HepG2 (cell line): Measurements from ENCODE around the gene POLR3E. TPM values are rescaled to one million over a fixed set of nuclear protein-coding genes. Genes with fewer than 3 reads are reported as not detected.

ENCODE experiments used
- ETV6 ChIP-seq: sonication (generic); formaldehyde crosslinking; conservative IDR thresholded peaks from 2 replicates; pipeline ENCODE4 v1.4.0; 2020; ENCODE audit warnings: missing genetic modification reagents
- NPAS2 ChIP-seq: sonication (generic); formaldehyde crosslinking; IDR thresholded peaks from 2 replicates; pipeline ENCODE4 v1.8.0; 2022; ENCODE audit warnings: mild to moderate bottlenecking, missing genetic modification reagents, borderline replicate concordance
- RARG ChIP-seq: sonication (generic); formaldehyde crosslinking; IDR thresholded peaks from 2 replicates; pipeline ENCODE4 v1.4.0; 2020; ENCODE audit warnings: low read depth, mild to moderate bottlenecking, missing genetic modification reagents
- ZNF12 ChIP-seq: sonication (generic); formaldehyde crosslinking; IDR thresholded peaks from 2 replicates; pipeline ENCODE4 v1.5.0; 2020; ENCODE audit warnings: missing genetic modification reagents
- ZNF17 ChIP-seq: sonication (generic); formaldehyde crosslinking; IDR thresholded peaks from 2 replicates; pipeline ENCODE4 v1.5.0; 2020; ENCODE audit warnings: mild to moderate bottlenecking, missing genetic modification reagents
- ZNF343 ChIP-seq: sonication (generic); formaldehyde crosslinking; IDR thresholded peaks from 2 replicates; pipeline ENCODE4 v1.4.0; 2020; ENCODE audit warnings: mild to moderate bottlenecking, missing genetic modification reagents
- ZNF367 ChIP-seq: sonication (generic); formaldehyde crosslinking; IDR thresholded peaks from 2 replicates; pipeline ENCODE4 v1.4.0; 2020; ENCODE audit warnings: missing genetic modification reagents, borderline replicate concordance
- ZNF382 ChIP-seq: sonication (generic); formaldehyde crosslinking; IDR thresholded peaks from 2 replicates; pipeline ENCODE4 v1.5.0; 2020; ENCODE audit warnings: missing genetic modification reagents, mild to moderate bottlenecking, borderline replicate concordance
- ZNF484 ChIP-seq: sonication (generic); formaldehyde crosslinking; IDR thresholded peaks from 2 replicates; pipeline ENCODE4 v1.5.1; 2020; ENCODE audit warnings: mild to moderate bottlenecking, low read depth, missing genetic modification reagents, borderline replicate concordance
- ZNF558 ChIP-seq: sonication (generic); formaldehyde crosslinking; IDR thresholded peaks from 2 replicates; pipeline ENCODE4 v1.9.0; 2022; ENCODE audit warnings: mild to moderate bottlenecking, missing genetic modification reagents, borderline replicate concordance
- polyA plus RNA-seq, 8 experiments: library from polyadenylated mRNA; depleted of rRNA in 3 of 8; stranded (reverse) in 7 of 8; unstranded in 1 of 8; fragments of >200 nt; fragmentation: Illumina TruSeq in 4 of 8; extraction: Trizol in 4 of 8; gene quantifications; 2 replicates each; pipeline versions ENCODE4 v1.2.1 to v1.2.3, GENCODE V29; 2011 to 2016; ENCODE audit warnings: low read depth in 4 of 8, missing spikeins in 1 of 8, mixed read lengths in 1 of 8; ENCODE audit not compliant: insufficient read depth in 1 of 8
- total RNA-seq, 5 experiments: library from RNA; depleted of rRNA; stranded (reverse); fragments of >200 nt; fragmentation: Illumina TruSeq; extraction: Trizol; gene quantifications; 2 replicates each; pipeline ENCODE4 v1.2.3, GENCODE V29; 2016; ENCODE audit warnings: low read depth in 1 of 5
- TF ChIP-seq, protein P1 (sequence below): sonication (generic); formaldehyde crosslinking; IDR thresholded peaks from 2 replicates; pipeline ENCODE4 v1.4.0; 2020; ENCODE audit warnings: missing genetic modification reagents
- TF ChIP-seq, protein P2 (sequence below): fragments of 450-650 bp; IDR thresholded peaks from 2 replicates; pipeline ENCODE4 v1.6.1; 2016
- TF ChIP-seq, protein P3 (sequence below): sonication (generic); formaldehyde crosslinking; IDR thresholded peaks from 2 replicates; pipeline ENCODE4 v1.5.0; 2020; ENCODE audit warnings: missing genetic modification reagents
- TF ChIP-seq, protein P4 (sequence below): sonication (generic); formaldehyde crosslinking; IDR thresholded peaks from 2 replicates; pipeline ENCODE4 v1.9.0; 2021; ENCODE audit warnings: missing genetic modification reagents, mild to moderate bottlenecking, borderline replicate concordance
- TF ChIP-seq, protein P5 (sequence below): sonication (generic); formaldehyde crosslinking; IDR thresholded peaks from 2 replicates; pipeline ENCODE4 v1.4.0; 2020; ENCODE audit warnings: missing genetic modification reagents
- TF ChIP-seq, protein P6 (sequence below): IDR thresholded peaks from 2 replicates; pipeline ENCODE4 v1.6.1; 2016; ENCODE audit warnings: low read depth, borderline replicate concordance
- TF ChIP-seq, protein P7 (sequence below): IDR thresholded peaks from 2 replicates; pipeline ENCODE4 v1.6.1; 2016; ENCODE audit warnings: low read depth, control low read depth

The POLR3E gene
- total and polyA plus RNA-seq, 2 of the 13 experiments (the other 11 are each of a cell fraction or from before 2014, with no cell fraction given): 135 to 262 TPM

DNA sequence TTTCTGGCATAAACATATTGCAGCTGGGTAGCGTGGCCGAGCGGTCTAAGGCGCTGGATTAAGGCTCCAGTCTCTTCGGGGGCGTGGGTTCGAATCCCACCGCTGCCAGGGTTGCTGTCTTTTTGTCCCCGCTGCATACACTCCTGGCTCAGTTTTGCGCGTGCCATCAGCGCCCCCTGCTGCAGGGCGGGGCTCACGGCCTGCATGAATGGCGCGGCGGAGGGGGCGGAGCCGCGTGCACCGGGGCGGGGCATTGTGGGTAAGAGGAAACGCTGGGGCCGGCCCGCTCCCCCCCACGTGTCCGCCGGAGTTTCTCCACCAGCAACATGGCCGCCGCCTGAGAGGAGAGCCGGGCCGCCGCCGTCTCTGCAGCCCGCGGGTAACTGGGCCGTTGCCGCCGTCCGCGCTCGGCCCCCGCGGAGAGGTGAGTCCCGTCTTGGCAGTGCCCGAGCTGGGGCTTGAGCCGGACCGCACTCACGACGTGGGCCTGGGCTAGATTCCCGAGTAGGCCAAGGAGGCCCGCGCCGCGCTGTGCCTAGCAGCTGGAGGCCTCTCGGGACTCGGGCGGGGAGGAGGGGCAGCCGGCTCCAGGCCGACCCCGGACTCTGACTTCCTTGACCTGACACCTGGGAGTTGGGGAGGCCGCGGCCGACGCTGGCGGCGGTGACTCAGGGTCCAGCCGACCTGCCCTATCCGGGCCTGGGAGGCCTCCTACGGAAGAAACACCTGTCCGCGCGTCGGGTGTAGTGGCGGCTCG lies at the start of gene POLR3E (continued):
- TF ChIP-seq, protein P1, sequence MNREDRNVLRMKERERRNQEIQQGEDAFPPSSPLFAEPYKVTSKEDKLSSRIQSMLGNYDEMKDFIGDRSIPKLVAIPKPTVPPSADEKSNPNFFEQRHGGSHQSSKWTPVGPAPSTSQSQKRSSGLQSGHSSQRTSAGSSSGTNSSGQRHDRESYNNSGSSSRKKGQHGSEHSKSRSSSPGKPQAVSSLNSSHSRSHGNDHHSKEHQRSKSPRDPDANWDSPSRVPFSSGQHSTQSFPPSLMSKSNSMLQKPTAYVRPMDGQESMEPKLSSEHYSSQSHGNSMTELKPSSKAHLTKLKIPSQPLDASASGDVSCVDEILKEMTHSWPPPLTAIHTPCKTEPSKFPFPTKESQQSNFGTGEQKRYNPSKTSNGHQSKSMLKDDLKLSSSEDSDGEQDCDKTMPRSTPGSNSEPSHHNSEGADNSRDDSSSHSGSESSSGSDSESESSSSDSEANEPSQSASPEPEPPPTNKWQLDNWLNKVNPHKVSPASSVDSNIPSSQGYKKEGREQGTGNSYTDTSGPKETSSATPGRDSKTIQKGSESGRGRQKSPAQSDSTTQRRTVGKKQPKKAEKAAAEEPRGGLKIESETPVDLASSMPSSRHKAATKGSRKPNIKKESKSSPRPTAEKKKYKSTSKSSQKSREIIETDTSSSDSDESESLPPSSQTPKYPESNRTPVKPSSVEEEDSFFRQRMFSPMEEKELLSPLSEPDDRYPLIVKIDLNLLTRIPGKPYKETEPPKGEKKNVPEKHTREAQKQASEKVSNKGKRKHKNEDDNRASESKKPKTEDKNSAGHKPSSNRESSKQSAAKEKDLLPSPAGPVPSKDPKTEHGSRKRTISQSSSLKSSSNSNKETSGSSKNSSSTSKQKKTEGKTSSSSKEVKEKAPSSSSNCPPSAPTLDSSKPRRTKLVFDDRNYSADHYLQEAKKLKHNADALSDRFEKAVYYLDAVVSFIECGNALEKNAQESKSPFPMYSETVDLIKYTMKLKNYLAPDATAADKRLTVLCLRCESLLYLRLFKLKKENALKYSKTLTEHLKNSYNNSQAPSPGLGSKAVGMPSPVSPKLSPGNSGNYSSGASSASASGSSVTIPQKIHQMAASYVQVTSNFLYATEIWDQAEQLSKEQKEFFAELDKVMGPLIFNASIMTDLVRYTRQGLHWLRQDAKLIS (CRISPR knock-in tag): no peak
- no peak; the same call in 1 of the 2 replicates for TF ChIP-seq ZNF484 (CRISPR knock-in tag)
- TF ChIP-seq, protein P2, sequence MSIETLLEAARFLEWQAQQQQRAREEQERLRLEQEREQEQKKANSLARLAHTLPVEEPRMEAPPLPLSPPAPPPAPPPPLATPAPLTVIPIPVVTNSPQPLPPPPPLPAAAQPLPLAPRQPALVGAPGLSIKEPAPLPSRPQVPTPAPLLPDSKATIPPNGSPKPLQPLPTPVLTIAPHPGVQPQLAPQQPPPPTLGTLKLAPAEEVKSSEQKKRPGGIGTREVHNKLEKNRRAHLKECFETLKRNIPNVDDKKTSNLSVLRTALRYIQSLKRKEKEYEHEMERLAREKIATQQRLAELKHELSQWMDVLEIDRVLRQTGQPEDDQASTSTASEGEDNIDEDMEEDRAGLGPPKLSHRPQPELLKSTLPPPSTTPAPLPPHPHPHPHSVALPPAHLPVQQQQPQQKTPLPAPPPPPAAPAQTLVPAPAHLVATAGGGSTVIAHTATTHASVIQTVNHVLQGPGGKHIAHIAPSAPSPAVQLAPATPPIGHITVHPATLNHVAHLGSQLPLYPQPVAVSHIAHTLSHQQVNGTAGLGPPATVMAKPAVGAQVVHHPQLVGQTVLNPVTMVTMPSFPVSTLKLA: peak; percentile 97
- TF ChIP-seq, protein P3, sequence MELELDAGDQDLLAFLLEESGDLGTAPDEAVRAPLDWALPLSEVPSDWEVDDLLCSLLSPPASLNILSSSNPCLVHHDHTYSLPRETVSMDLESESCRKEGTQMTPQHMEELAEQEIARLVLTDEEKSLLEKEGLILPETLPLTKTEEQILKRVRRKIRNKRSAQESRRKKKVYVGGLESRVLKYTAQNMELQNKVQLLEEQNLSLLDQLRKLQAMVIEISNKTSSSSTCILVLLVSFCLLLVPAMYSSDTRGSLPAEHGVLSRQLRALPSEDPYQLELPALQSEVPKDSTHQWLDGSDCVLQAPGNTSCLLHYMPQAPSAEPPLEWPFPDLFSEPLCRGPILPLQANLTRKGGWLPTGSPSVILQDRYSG: peak; percentile 87; the same call in 1 of the 2 replicates
- no peak for TF ChIP-seq ZNF17 (CRISPR knock-in tag)
- TF ChIP-seq, protein P4, sequence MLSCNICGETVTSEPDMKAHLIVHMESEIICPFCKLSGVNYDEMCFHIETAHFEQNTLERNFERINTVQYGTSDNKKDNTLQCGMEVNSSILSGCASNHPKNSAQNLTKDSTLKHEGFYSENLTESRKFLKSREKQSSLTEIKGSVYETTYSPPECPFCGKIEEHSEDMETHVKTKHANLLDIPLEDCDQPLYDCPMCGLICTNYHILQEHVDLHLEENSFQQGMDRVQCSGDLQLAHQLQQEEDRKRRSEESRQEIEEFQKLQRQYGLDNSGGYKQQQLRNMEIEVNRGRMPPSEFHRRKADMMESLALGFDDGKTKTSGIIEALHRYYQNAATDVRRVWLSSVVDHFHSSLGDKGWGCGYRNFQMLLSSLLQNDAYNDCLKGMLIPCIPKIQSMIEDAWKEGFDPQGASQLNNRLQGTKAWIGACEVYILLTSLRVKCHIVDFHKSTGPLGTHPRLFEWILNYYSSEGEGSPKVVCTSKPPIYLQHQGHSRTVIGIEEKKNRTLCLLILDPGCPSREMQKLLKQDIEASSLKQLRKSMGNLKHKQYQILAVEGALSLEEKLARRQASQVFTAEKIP: no peak
- TF ChIP-seq ZNF382 (CRISPR knock-in tag): no peak
- TF ChIP-seq, protein P5, sequence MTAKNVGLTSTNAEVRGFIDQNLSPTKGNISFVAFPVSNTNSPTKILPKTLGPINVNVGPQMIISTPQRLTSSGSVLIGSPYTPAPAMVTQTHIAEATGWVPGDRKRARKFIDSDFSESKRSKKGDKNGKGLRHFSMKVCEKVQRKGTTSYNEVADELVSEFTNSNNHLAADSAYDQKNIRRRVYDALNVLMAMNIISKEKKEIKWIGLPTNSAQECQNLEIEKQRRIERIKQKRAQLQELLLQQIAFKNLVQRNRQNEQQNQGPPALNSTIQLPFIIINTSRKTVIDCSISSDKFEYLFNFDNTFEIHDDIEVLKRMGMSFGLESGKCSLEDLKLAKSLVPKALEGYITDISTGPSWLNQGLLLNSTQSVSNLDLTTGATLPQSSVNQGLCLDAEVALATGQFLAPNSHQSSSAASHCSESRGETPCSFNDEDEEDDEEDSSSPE (CRISPR knock-in tag): peak; percentile 94
- peak; percentile 94 for TF ChIP-seq ZNF558 (CRISPR knock-in tag)
- no peak; the same call in 1 of the 2 replicates for TF ChIP-seq NPAS2 (CRISPR knock-in tag)
- TF ChIP-seq, protein P6, sequence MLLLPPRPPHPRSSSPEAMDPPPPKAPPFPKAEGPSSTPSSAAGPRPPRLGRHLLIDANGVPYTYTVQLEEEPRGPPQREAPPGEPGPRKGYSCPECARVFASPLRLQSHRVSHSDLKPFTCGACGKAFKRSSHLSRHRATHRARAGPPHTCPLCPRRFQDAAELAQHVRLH (CRISPR knock-in tag): peak; percentile 100
- peak; percentile 59 for TF ChIP-seq ZNF12 (CRISPR knock-in tag)
- peak; percentile 78 for TF ChIP-seq ETV6
- no peak; the same call in 1 of the 2 replicates for TF ChIP-seq ZNF367 (CRISPR knock-in tag)
- TF ChIP-seq RARG: peak; percentile 98; the same call in 1 of the 2 replicates
- TF ChIP-seq, protein P7, sequence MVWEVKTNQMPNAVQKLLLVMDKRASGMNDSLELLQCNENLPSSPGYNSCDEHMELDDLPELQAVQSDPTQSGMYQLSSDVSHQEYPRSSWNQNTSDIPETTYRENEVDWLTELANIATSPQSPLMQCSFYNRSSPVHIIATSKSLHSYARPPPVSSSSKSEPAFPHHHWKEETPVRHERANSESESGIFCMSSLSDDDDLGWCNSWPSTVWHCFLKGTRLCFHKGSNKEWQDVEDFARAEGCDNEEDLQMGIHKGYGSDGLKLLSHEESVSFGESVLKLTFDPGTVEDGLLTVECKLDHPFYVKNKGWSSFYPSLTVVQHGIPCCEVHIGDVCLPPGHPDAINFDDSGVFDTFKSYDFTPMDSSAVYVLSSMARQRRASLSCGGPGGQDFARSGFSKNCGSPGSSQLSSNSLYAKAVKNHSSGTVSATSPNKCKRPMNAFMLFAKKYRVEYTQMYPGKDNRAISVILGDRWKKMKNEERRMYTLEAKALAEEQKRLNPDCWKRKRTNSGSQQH (CRISPR knock-in tag): peak; percentile 81; the same call in 1 of the 2 replicates
- TF ChIP-seq ZNF343 (CRISPR knock-in tag): peak; percentile 97
